GM23338 (cell line): Measurements from ENCODE around the gene DNASE2. TPM values are rescaled to one million over a fixed set of nuclear protein-coding genes. Genes with fewer than 3 reads are reported as not detected.

Experiments used
- ATAC-seq: fragments of 200-7000 bp; cut with Tn5 transposase; 3 replicates; pipeline ENCODE4 v1.9.1; 2020
- DNase-seq: peaks from one replicate; pipeline ENCODE4 v3.0.0-alpha.2; 2015; ENCODE audit warnings: low spot score
- H2AFZ ChIP-seq: fragments of 200-600 bp; sonication (generic); 2 replicates; pipeline ENCODE4 v1.8.0; 2016; ENCODE audit warnings: antibody characterized with exemption, mild to moderate bottlenecking, moderate library complexity
- H3F3A ChIP-seq: fragments of 200-600 bp; sonication (generic); replicated peaks from 2 replicates; pipeline ENCODE4 v1.8.0; 2017; ENCODE audit warnings: antibody characterized with exemption, mixed run types, low read depth
- H3K27ac ChIP-seq: fragments of 200-600 bp; sonication (generic); 2 replicates; pipeline ENCODE4 v1.6.1; 2016; ENCODE audit warnings: low read depth
- H3K27me3 ChIP-seq: fragments of 200-600 bp; sonication (generic); 2 replicates; pipeline ENCODE4 v1.8.0; 2016; ENCODE audit warnings: mild to moderate bottlenecking, mixed run types, moderate library complexity; ENCODE audit not compliant: insufficient read depth
- H3K36me3 ChIP-seq: fragments of 200-600 bp; sonication (generic); 2 replicates; pipeline ENCODE4 v1.8.0; 2016; ENCODE audit warnings: mild to moderate bottlenecking; ENCODE audit not compliant: insufficient read depth
- H3K4me1 ChIP-seq: fragments of 200-600 bp; sonication (generic); 2 replicates; pipeline ENCODE4 v1.8.0; 2016; ENCODE audit warnings: mild to moderate bottlenecking, moderate library complexity; ENCODE audit not compliant: insufficient read depth
- H3K4me2 ChIP-seq: fragments of 200-600 bp; sonication (generic); 2 replicates; pipeline ENCODE4 v1.7.1; 2017; ENCODE audit warnings: mixed run types
- H3K4me3 ChIP-seq: fragments of 200-600 bp; sonication (generic); 2 replicates; pipeline ENCODE4 v1.6.1; 2016; ENCODE audit warnings: mixed run types
- H3K79me2 ChIP-seq: fragments of 200-600 bp; sonication (generic); replicated peaks from 2 replicates; pipeline ENCODE4 v1.8.0; 2017; ENCODE audit warnings: mild to moderate bottlenecking; ENCODE audit not compliant: insufficient read depth
- H3K9me2 ChIP-seq: fragments of 200-600 bp; sonication (generic); 2 replicates; pipeline ENCODE4 v1.8.0; 2017; ENCODE audit not compliant: insufficient read depth
- H4K20me1 ChIP-seq: fragments of 200-600 bp; sonication (generic); replicated peaks from 2 replicates; pipeline ENCODE4 v1.8.0; 2017; ENCODE audit warnings: mild to moderate bottlenecking; ENCODE audit not compliant: insufficient read depth
- H3K27ac Mint-ChIP-seq: 2 replicates; pipeline ENCODE4 v1.8.0; 2020; ENCODE audit warnings: inconsistent platforms, mild to moderate bottlenecking, moderate library complexity, mixed read lengths
- H3K27me3 Mint-ChIP-seq: 3 replicates; pipeline ENCODE4 v1.8.0; 2022; ENCODE audit warnings: low read depth, mild to moderate bottlenecking, moderate library complexity, mixed read lengths, inconsistent platforms; ENCODE audit not compliant: insufficient read depth, poor library complexity
- H3K36me3 Mint-ChIP-seq: 3 replicates; pipeline ENCODE4 v1.8.0; 2021; ENCODE audit warnings: low read depth, mild to moderate bottlenecking, inconsistent platforms, moderate library complexity, mixed read lengths
- H3K4me1 Mint-ChIP-seq: 3 replicates; pipeline ENCODE4 v1.8.0; 2020; ENCODE audit warnings: mild to moderate bottlenecking, inconsistent platforms, mixed read lengths
- H3K4me3 Mint-ChIP-seq: 3 replicates; pipeline ENCODE4 v1.8.0; 2021; ENCODE audit warnings: moderate library complexity, mild to moderate bottlenecking, inconsistent platforms, mixed read lengths
- H3K9me3 Mint-ChIP-seq: 3 replicates; pipeline ENCODE4 v1.8.0; 2020; ENCODE audit warnings: moderate library complexity, mild to moderate bottlenecking, inconsistent platforms, mixed read lengths
- CREB1 ChIP-seq: fragments of 250-450 bp; sonication (Bioruptor Pico); IDR thresholded peaks from 2 replicates; pipeline ENCODE4 v1.5.0; 2020; ENCODE audit warnings: low read depth, mild to moderate bottlenecking, moderate library complexity
- CTCF ChIP-seq, 2 experiments: fragments of 200-600 bp in 1 of 2; sonication (generic) in 1 of 2; conservative IDR thresholded peaks; 2 replicates each; pipeline versions ENCODE4 v1.5.1 to v1.6.1; 2016 to 2017; ENCODE audit warnings: antibody characterized with exemption in 2 of 2, low read depth in 2 of 2, mild to moderate bottlenecking in 2 of 2, moderate library complexity in 1 of 2
- EZH2 ChIP-seq: fragments of 200-600 bp; sonication (generic); IDR thresholded peaks from one replicate; pipeline ENCODE4 v1.8.0; 2017; ENCODE audit warnings: antibody characterized with exemption, mild to moderate bottlenecking, low read depth; ENCODE audit not compliant: unreplicated experiment
- EZH2phosphoT487 ChIP-seq: fragments of 200-600 bp; sonication (generic); IDR thresholded peaks from one replicate; pipeline ENCODE4 v1.8.1; 2018; ENCODE audit warnings: antibody characterized with exemption; ENCODE audit not compliant: unreplicated experiment
- JUNB ChIP-seq: IDR thresholded peaks from one replicate; pipeline ENCODE4 v1.6.1; 2016; ENCODE audit warnings: antibody characterized with exemption; ENCODE audit not compliant: unreplicated experiment
- POLR2AphosphoS5 ChIP-seq: IDR thresholded peaks from 2 replicates; pipeline ENCODE4 v1.6.1; 2016; ENCODE audit warnings: antibody characterized with exemption, low read depth
- REST ChIP-seq: IDR thresholded peaks from one replicate; pipeline ENCODE4 v1.6.1; 2018; ENCODE audit warnings: antibody characterized with exemption; ENCODE audit not compliant: unreplicated experiment
- STAT1 ChIP-seq: IDR thresholded peaks from one replicate; pipeline ENCODE4 v1.6.1; 2016; ENCODE audit warnings: antibody characterized with exemption; ENCODE audit not compliant: unreplicated experiment
- ZNF114 ChIP-seq: fragments of 250-450 bp; sonication (Bioruptor Pico); IDR thresholded peaks from 2 replicates; pipeline ENCODE4 v1.5.0; 2020; ENCODE audit warnings: mild to moderate bottlenecking, moderate library complexity
- ZNF331 ChIP-seq: fragments of 250-450 bp; sonication (Bioruptor Pico); IDR thresholded peaks from 2 replicates; pipeline ENCODE4 v1.5.0; 2020; ENCODE audit warnings: low read depth, mild to moderate bottlenecking, moderate library complexity
- polyA plus RNA-seq: library from polyadenylated mRNA; unstranded; fragments of >200 nt; fragmentation: Nextera tagmentation; extraction: Ambion mirVana; gene quantifications from 2 replicates; pipeline ENCODE4 v1.2.1, GENCODE V29; 2016
- total RNA-seq: library from RNA; depleted of rRNA; stranded (reverse); fragments of >200 nt; shearing (Covaris generic); gene quantifications from 2 replicates; pipeline ENCODE4 v1.2.3, GENCODE V29; 2014

DNASE2 gene
- total and polyA plus RNA-seq, 2 experiments from 2014 or later, result 17.4 to 35.0 TPM

- Histone ChIP-seq H3K9me2 (no peaks in the 10 kb centered on the region), H3K4me2 (peak overlapping the region; percentile 67), H3K27me3 (no peaks in the 10 kb centered on the region), H4K20me1 (no peaks in the 10 kb centered on the region; the same call in 1 of the 2 replicates), H3F3A (peaks cover 20% of the 10 kb centered on the region; the same call in 1 of the 2 replicates), H3K79me2 (no peaks in the 10 kb centered on the region), H3K4me1 (peaks cover 21% of the 10 kb centered on the region), H2AFZ (no peak overlapping the region), H3K27ac (peak overlapping the region; percentile 72), H3K4me3 (no peak overlapping the region), H3K36me3 (no peaks in the 10 kb centered on the region)
- TF ChIP-seq EZH2 (no peak), CTCF (conservative IDR thresholded peaks at IDR 0.05; ENCODE audit: low read depth in 2 of 2) (peak in 1 of 2 experiments; percentile 29; a peak in 2 of 4 replicates)
- H3K27me3 Mint-ChIP-seq, result peaks cover 9% of the 10 kb centered on the region
- ATAC-seq (no peak), DNase-seq (no peak)
- no peak overlapping the region for H3K27ac Mint-ChIP-seq
- no peaks in the 10 kb centered on the region; the same call in 2 of the 3 replicates for H3K9me3 Mint-ChIP-seq
- H3K4me1 Mint-ChIP-seq, result peaks cover 27% of the 10 kb centered on the region
- H3K4me3 Mint-ChIP-seq, result peak overlapping the region; percentile 28; the same call in 2 of the 3 replicates
- peaks cover 13% of the 10 kb centered on the region for H3K36me3 Mint-ChIP-seq
Observed at GRCh38 chr19:12864721-12865715, 16.2 kb downstream of the DNASE2 start.

GRCh38 chr19:12864143-12864542 lies 17.1 kb downstream of the DNASE2 start:
- no peaks in the 10 kb centered on the region; the same call in 2 of the 3 replicates for H3K9me3 Mint-ChIP-seq
- Histone ChIP-seq H3K79me2 (no peaks in the 10 kb centered on the region), H3K4me2 (no peak overlapping the region), H3K4me1 (peaks cover 21% of the 10 kb centered on the region), H3K9me2 (no peaks in the 10 kb centered on the region), H3K4me3 (no peak overlapping the region), H3F3A (peaks cover 20% of the 10 kb centered on the region; the same call in 1 of the 2 replicates), H3K27me3 (no peaks in the 10 kb centered on the region), H3K36me3 (no peaks in the 10 kb centered on the region), H4K20me1 (no peaks in the 10 kb centered on the region; the same call in 1 of the 2 replicates), H3K27ac (no peak overlapping the region), H2AFZ (no peak overlapping the region)
- H3K4me1 Mint-ChIP-seq, result peaks cover 27% of the 10 kb centered on the region
- H3K4me3 Mint-ChIP-seq, result no peak overlapping the region
- peaks cover 14% of the 10 kb centered on the region for H3K36me3 Mint-ChIP-seq
- no peak for DNase-seq
- H3K27me3 Mint-ChIP-seq, result peaks cover 9% of the 10 kb centered on the region
- ATAC-seq, result no peak
- H3K27ac Mint-ChIP-seq, result no peak overlapping the region
- no peak for TF ChIP-seq EZH2
- no peak for TF ChIP-seq EZH2phosphoT487
- TF ChIP-seq REST, result no peak
- TF ChIP-seq POLR2AphosphoS5, result no peak
- no peak for TF ChIP-seq ZNF114 (CRISPR knock-in tag)
- no peak for TF ChIP-seq STAT1
- no peak for TF ChIP-seq JUNB
- TF ChIP-seq CREB1 (CRISPR knock-in tag), result no peak
- no peak for TF ChIP-seq CTCF (conservative IDR thresholded peaks at IDR 0.05; ENCODE audit: low read depth in 2 of 2)
- TF ChIP-seq ZNF331 (CRISPR knock-in tag), result no peak
